ENCODE results near the gene ANKRD27.
"Not testable (repeated sequence)": the region's sequence is repeated elsewhere in the genome, so short reads cannot be mapped to it uniquely, and the experiment has no call there.

Gene ANKRD27

DNA sequence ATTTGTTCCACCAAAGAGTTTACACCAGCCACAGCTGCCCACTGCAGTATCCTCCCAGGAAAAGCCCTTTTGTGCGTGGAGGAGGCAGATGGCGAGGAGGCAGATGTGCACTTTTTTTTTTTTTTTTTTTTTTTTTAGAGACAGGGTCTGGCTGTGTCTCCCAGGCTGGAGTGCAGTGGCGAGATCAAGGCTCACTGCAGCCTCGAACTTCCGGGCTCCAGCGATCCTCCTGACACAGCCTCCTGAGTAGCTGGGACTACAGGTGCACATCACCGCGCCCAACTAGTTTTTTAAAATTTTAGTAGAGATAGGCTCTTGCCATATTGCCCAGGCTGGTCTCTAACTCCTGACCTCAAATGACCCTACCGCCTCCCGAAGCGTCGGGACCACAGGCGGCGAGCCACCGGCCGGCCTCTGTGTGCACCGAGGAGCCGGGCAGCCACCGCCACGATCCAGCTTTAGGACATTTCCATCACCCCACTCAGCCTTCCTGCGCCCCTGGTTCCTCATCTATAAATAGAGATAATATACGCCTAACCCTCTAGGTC lies 94.6 kb downstream of the ANKRD27 start:
- FAIRE-seq = no peak
- DNase-seq (ENCODE audit: insufficient read length, low spot score) = no peak
- TF ChIP-seq POLR2A (IDR thresholded peaks at IDR 0.05; ENCODE audit: low read depth, low read length) = no peak

DNA sequence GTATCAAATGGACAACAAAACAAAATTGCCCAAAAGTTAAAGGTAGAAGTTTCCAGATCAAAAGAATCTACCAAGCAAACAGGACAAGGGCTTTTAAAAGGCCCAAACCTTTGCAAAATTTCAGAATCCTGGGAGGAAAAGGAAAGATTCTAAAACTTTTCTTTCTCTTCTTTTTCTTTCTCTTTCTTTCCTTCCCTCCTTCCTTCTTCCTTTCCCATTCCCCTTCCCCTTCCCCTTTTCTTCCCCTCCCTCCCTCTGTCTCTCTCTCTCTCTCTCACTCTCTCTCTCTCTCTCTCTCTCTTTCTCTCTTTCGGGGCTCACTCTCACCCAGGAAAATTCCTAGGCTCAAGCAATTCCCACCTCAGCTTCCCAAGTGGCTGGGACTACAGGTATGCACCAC lies 98.2 kb downstream of the ANKRD27 start:
- no peak for TF ChIP-seq POLR2A (IDR thresholded peaks at IDR 0.05; ENCODE audit: low read depth, low read length)
- DNase-seq (ENCODE audit: insufficient read length, low spot score) (no peak), FAIRE-seq (no peak)

GRCh38 chr19:32573492-32573794 lies 101.5 kb downstream of the ANKRD27 start:
- no peak for TF ChIP-seq POLR2A (IDR thresholded peaks at IDR 0.05; ENCODE audit: low read depth, low read length)
- FAIRE-seq (no peak), DNase-seq (ENCODE audit: insufficient read length, low spot score) (no peak)

GRCh38 chr19:32572700-32573491 lies 102.1 kb downstream of the ANKRD27 start:
- DNase-seq (ENCODE audit: insufficient read length, low spot score); FAIRE-seq: not testable (repeated sequence)

GRCh38 chr19:32571471-32572075 lies 103.4 kb downstream of the ANKRD27 start:
- DNase-seq (ENCODE audit: insufficient read length, low spot score); FAIRE-seq: not testable (repeated sequence)

DNA sequence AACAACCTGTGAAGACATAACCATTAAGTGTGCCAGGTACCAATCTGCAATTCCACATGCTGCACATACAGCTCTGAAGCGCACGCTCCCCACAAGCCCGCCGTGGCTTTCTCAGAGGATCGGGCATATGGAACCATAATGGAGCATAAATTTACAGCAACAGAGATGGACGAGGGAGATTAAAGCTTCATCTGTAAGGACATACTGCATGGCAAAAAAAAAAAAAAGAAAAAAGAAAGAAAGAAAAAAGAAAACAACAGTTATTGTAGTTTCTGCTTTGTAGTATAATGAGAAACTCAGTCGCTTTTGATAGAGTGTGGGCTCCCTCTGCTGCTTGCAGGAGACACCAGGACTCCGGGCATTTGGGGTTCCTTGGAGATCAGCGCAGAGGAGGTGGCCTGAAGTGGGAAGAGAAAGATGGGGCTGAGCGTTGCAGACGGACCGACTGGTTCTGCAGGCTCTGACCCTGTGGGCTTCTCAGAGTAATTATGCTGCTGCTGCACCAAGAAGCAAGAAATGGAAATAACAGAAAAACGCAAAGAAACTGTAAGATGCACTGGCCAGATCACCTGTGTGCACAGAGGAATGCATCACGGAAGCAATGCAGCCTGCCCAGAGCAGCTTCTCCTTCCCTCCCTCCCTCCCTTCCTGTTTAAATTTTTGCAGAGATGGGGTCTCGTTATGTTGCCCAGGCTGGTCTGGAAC lies 104.7 kb downstream of the ANKRD27 start:
- FAIRE-seq (no peak), DNase-seq (ENCODE audit: insufficient read length, low spot score) (peak; percentile 61)
- TF ChIP-seq POLR2A (IDR thresholded peaks at IDR 0.05; ENCODE audit: low read depth, low read length) = no peak

- DNase-seq (ENCODE audit: insufficient read length, low spot score) = no peak
- FAIRE-seq = no peak
- no peak for TF ChIP-seq POLR2A (IDR thresholded peaks at IDR 0.05; ENCODE audit: low read depth, low read length)
Observed at GRCh38 chr19:32567486-32567885, 107.5 kb downstream of the ANKRD27 start.

DNA sequence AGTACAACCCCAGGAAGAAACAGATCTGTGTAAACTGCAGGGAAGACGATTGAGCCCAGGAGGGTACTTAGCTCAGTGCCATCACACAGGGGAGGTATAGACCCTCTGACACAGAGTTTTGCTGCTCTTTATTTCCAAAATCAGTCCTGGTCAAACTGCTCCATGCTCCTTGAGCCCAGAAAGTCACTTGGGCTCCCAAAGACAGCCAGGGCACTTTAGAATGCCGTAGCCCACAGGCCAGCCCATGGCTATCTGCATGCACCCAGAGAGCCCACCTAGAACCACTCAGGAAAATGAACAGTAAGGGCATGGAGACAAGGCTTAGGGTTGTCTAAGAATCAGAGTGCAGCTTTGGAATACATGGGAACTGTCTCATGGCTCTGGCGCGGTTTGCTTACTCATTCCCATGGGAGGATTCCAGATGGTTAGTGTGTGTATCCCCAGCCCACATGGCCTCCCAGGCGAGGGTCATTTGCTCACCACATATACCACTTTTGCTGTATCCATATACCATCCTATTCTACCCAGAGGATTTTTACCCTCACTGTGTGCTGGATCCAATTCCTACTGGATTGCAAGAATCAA lies 108.6 kb downstream of the ANKRD27 start:
- FAIRE-seq = no peak
- no peak for DNase-seq (ENCODE audit: insufficient read length, low spot score)
- TF ChIP-seq POLR2A (IDR thresholded peaks at IDR 0.05; ENCODE audit: low read depth, low read length) = no peak

DNA sequence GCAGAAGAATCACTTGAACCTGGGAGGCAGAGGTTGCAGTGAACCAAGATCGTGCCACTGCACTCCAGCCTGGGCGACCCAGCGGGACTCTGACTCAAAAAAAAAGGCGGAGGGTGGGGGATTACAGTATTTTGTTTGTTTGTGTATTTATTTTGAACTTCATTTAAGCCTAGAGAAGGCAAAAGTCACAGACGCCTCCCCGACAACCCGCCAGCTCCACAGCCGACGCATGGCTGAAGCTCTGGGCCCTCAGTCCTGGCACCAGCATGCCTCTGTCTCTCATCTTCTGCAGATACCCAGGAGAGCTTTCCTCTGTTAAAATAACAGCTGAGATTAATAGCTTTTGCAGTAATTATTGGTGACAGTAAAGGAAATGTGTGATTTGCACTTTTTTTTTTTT lies 111.2 kb downstream of the ANKRD27 start:
- FAIRE-seq = no peak
- TF ChIP-seq POLR2A (IDR thresholded peaks at IDR 0.05; ENCODE audit: low read depth, low read length) = no peak
- DNase-seq (ENCODE audit: insufficient read length, low spot score) = no peak

- FAIRE-seq = no peak
- no peak for DNase-seq (ENCODE audit: insufficient read length, low spot score)
- no peak for TF ChIP-seq POLR2A (IDR thresholded peaks at IDR 0.05; ENCODE audit: low read depth, low read length)
Observed at GRCh38 chr19:32558607-32559228, 116.3 kb downstream of the ANKRD27 start.

DNA sequence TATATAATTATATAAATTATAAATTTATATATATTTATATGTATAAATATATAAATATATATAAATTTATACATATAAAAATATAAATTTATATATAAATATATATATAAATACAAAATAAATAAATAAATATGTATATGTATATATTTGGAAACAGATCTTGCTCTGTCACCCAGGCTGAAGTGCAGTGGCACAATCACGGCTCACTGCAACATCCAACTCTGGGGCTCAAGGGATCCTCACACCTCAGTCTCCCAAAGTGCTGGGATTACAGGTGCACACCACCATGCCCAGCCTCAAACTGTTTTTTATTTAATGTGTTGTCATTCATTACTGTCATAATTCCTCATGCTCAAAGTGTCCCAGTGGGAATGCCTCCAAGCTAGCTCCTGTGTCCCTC lies 119.2 kb downstream of the ANKRD27 start:
- no peak for DNase-seq (ENCODE audit: insufficient read length, low spot score)
- FAIRE-seq = no peak
- no peak for TF ChIP-seq POLR2A (IDR thresholded peaks at IDR 0.05; ENCODE audit: low read depth, low read length)

GRCh38 chr19:32550666-32551065 lies 124.3 kb downstream of the ANKRD27 start:
- no peak for FAIRE-seq
- TF ChIP-seq POLR2A (IDR thresholded peaks at IDR 0.05; ENCODE audit: low read depth, low read length) = no peak
- DNase-seq (ENCODE audit: insufficient read length, low spot score) = no peak

All from H54 (cell line).